Thoracic aorta (tissue), 2 donors: Measurements from ENCODE around the gene TIMELESS. TPM values are rescaled to one million over a fixed set of nuclear protein-coding genes. Genes with fewer than 3 reads are reported as not detected.
"Not testable (repeated sequence)": the region's sequence is repeated elsewhere in the genome, so short reads cannot be mapped to it uniquely, and the experiment has no call there.

ENCODE experiments used
- ATAC-seq: fragments of 150-250 bp; one replicate; pipeline ENCODE4 v1.8.0; 2017; ENCODE audit warnings: low read depth; ENCODE audit not compliant: insufficient number of reproducible peaks, low FRiP score
- DNase-seq: peaks from one replicate; pipeline ENCODE4 v3.0.0-alpha.2; 2020; ENCODE audit warnings: low spot score
- H3K27ac ChIP-seq, 2 donors: fragments of 200-600 bp; sonication (generic); 1 replicate in 1 of 2; 2 replicates in 1 of 2; pipeline ENCODE4 v1.5.1; 2016; ENCODE audit warnings: mild to moderate bottlenecking in 2 of 2, moderate library complexity in 2 of 2
- H3K27me3 ChIP-seq: fragments of 200-600 bp; sonication (generic); replicated peaks from 2 replicates; pipeline ENCODE4 v1.6.0; 2016; ENCODE audit warnings: mild to moderate bottlenecking; ENCODE audit not compliant: insufficient read depth
- H3K36me3 ChIP-seq: fragments of 200-600 bp; sonication (generic); one replicate; pipeline ENCODE4 v1.5.1; 2016
- H3K4me1 ChIP-seq, 2 donors: fragments of 200-600 bp; sonication (generic); 1 replicate in 1 of 2; 2 replicates in 1 of 2; pipeline versions ENCODE4 v1.5.1 to v1.6.0; 2016; ENCODE audit warnings: low read depth in 2 of 2, mild to moderate bottlenecking in 1 of 2; ENCODE audit not compliant: control insufficient read depth in 1 of 2
- H3K4me3 ChIP-seq: fragments of 200-600 bp; sonication (generic); 2 replicates; pipeline ENCODE4 v1.5.1; 2016; ENCODE audit warnings: mild to moderate bottlenecking
- H3K9me3 ChIP-seq: fragments of 200-600 bp; sonication (generic); 2 replicates; pipeline ENCODE4 v1.5.1; 2016
- total RNA-seq, 2 donors: library from RNA; depleted of rRNA; stranded (reverse); fragments of >200 nt; gene quantifications; one replicate each; pipeline versions ENCODE4 v1.1.0 to v1.2.3, GENCODE V29; 2016
- TF ChIP-seq, protein P1 (sequence below): fragments of 200-600 bp; sonication (generic); IDR thresholded peaks from one replicate; pipeline ENCODE4 v1.5.1; 2019; ENCODE audit warnings: antibody characterized with exemption

The TIMELESS gene
- total RNA-seq, 2 donors from 2014 or later: 3.0 to 4.4 TPM

DNA sequence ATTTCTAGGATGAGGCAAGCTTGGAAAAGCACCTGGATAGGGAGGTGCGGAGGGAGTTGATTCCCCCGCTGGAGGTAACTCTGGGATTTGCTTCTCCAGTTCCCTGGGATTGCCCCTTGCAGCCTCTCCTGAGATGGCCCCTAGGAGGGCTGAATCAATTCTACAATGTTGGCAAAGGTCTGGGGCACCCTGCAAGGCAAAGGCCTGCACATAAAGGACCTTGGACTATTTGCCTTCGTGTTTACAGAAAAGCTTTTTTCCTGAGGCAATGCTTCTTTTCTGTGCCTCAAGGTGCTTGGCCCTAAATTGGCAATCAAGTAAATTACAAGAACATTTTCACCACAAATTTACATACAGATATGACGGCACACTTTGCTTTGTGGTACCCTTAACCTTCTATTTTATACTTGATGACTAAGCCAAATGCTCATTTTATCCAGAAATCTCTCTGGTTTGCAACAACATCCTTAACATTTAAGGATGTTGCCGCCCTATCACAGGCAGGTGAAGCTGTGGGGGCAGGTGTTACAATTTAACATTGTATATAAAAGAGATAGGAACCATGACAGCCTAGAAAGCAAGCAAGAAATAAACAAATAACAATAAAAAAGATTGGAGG is 40.3 kb downstream of the TIMELESS start:
- Histone ChIP-seq H3K4me1 (no peaks in the 10 kb centered on the region), H3K9me3 (no peaks in the 10 kb centered on the region), H3K27ac (no peak overlapping the region), H3K27me3 (no peaks in the 10 kb centered on the region), H3K36me3 (no peaks in the 10 kb centered on the region), H3K4me3 (no peak overlapping the region)
- DNase-seq: no peak
- TF ChIP-seq, protein P1, sequence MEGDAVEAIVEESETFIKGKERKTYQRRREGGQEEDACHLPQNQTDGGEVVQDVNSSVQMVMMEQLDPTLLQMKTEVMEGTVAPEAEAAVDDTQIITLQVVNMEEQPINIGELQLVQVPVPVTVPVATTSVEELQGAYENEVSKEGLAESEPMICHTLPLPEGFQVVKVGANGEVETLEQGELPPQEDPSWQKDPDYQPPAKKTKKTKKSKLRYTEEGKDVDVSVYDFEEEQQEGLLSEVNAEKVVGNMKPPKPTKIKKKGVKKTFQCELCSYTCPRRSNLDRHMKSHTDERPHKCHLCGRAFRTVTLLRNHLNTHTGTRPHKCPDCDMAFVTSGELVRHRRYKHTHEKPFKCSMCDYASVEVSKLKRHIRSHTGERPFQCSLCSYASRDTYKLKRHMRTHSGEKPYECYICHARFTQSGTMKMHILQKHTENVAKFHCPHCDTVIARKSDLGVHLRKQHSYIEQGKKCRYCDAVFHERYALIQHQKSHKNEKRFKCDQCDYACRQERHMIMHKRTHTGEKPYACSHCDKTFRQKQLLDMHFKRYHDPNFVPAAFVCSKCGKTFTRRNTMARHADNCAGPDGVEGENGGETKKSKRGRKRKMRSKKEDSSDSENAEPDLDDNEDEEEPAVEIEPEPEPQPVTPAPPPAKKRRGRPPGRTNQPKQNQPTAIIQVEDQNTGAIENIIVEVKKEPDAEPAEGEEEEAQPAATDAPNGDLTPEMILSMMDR: no peak
- no peak for ATAC-seq

DNA sequence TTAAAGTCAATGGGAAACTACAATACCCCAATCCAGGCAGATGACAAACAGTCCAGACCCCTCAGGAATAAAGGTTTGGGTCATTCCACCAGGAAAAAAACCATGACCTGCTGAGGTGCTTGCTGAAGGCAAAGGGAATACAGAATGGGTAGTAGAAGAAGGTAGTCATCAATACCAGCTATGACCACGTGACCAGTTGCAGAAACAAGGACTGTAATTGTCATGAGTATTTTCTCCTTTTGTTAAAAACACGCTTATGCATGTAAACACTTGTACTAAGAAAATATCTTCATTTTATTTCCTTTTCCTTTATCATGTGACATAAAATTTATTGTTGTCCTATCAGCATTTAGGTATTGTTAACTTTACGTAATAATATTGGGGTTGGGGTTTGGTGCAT is 45.0 kb downstream of the TIMELESS start:
- not testable (repeated sequence) for DNase-seq, H3K4me1 ChIP-seq, ATAC-seq, H3K9me3 ChIP-seq, H3K27ac ChIP-seq, H3K36me3 ChIP-seq, H3K4me3 ChIP-seq, H3K27me3 ChIP-seq

DNA sequence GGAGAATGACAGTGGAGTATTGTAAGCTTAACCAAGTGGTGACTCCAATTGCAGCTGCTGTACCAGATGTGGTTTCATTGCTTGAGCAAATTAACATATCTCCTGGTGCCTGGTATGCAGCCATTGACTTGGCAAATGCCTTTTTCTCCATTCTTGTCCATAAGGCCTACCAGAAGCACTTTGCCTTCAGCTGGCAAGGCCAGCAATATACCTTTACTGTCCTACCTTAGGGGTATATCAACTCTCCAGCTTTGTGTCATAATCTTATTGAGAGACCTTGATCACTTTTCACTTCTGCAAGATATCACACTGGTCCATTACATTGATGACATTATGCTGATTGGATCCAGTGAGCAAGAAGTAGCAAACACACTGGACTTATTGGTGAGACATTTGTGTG is 47.6 kb downstream of the TIMELESS start:
- not testable (repeated sequence) for H3K9me3 ChIP-seq, H3K27ac ChIP-seq, H3K4me3 ChIP-seq, H3K27me3 ChIP-seq, ATAC-seq, DNase-seq, H3K36me3 ChIP-seq, H3K4me1 ChIP-seq

DNA sequence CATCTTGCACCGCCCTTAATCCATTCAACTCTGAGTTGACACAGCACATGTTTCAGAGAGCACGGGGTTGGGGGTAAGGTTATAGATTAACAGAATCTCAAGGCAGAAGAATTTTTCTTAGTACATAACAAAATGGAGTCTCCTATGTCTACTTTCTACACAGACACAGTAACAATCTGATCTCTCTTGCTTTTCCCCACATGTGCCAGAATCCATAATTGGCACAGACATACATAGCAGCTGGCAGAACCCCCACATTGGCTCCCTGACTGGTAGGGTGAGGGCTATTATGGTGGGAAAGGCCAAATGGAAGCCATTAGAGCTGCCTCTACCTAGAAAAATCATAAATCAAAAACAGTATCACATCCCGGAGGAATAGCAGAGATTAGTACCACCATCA is 48.1 kb downstream of the TIMELESS start:
- H3K4me1 ChIP-seq, H3K27me3 ChIP-seq, H3K36me3 ChIP-seq, H3K9me3 ChIP-seq, ATAC-seq, DNase-seq, H3K4me3 ChIP-seq, H3K27ac ChIP-seq: not testable (repeated sequence)

DNA sequence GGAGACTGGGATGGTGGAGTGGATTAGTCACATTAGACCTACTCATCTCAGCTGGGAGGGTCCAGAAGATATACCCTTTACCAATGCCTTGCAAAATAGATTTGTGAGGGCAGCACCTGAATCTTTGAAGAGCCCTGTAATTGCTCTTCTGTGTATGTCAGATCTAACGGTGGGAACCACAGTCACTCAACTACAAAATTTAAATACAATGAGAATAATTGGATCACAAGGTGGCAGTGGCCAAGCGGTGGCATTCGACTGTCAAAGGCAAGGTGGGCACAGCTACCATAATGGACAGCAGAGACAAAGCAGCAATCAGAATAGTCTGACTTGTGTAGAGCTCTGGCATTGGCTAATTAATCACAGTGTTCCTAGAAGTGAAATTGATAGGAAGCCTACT is 49.8 kb downstream of the TIMELESS start:
- DNase-seq, H3K4me1 ChIP-seq, H3K4me3 ChIP-seq, H3K9me3 ChIP-seq, H3K27me3 ChIP-seq, H3K27ac ChIP-seq, ATAC-seq, H3K36me3 ChIP-seq: not testable (repeated sequence)

DNA sequence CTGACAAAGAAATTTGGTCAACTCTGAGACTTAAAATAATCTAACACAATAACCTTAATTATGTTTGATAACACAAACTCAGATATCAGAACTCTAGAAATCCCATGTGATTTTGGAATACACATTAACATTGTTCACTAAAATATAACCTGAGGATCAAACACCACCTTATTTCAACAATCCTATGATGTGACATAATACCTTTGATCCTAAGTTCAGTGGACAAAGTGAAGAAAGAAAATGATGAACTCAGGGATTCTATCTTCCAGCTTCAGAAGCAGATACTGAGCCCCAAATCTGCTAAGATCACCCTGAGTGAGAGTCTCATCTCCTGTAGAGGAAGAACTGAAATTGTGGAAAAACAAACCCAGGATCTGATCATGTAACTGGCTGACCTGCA is 50.9 kb downstream of the TIMELESS start:
- H3K9me3 ChIP-seq: peaks cover 9% of the 10 kb centered on the region
- no peak overlapping the region for H3K4me3 ChIP-seq
- no peaks in the 10 kb centered on the region for H3K27me3 ChIP-seq
- H3K4me1 ChIP-seq: no peaks in the 10 kb centered on the region
- no peaks in the 10 kb centered on the region for H3K36me3 ChIP-seq
- ATAC-seq: no peak
- TF ChIP-seq, protein P1: no peak
- no peak for DNase-seq
- no peak overlapping the region for H3K27ac ChIP-seq

DNA sequence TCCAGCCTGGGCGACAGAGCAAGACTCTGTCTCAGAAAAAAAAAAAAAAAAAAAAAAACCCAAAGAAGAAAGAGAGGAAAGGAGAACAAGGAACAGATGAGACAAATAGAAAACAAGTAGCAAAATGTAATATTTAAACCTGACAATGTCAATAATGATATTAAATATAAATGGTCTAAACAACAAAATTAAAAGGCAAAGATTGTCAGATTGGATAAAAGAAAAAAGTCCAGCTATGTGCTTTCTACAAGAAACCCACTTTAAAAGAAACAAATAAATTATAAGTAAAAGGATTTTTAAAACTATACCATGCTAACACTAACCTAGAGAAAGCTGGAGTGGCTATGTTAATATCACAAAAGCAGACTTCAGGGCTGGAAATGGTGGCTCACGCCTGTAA is 56.9 kb downstream of the TIMELESS start:
- H3K27me3 ChIP-seq: no peaks in the 10 kb centered on the region
- DNase-seq (no peak), ATAC-seq (no peak)
- no peaks in the 10 kb centered on the region for H3K9me3 ChIP-seq
- no peak overlapping the region for H3K27ac ChIP-seq
- H3K36me3 ChIP-seq: no peaks in the 10 kb centered on the region
- TF ChIP-seq, protein P1: no peak
- no peak overlapping the region for H3K4me3 ChIP-seq
- H3K4me1 ChIP-seq: no peaks in the 10 kb centered on the region
